Stimulated activated CD4-positive, alpha-beta T cell treated with anti-CD3 and anti-CD28 coated beads, TNF-alpha, amount 100 ng/mL, for 48 hours (primary cell): ENCODE data around the gene TKTL2.
"Not testable (repeated sequence)": the region's sequence is repeated elsewhere in the genome, so short reads cannot be mapped to it uniquely, and the experiment has no call there.

Source experiments
- DNase-seq, 3 donors: peaks; one replicate each; pipeline ENCODE4 v3.0.0-alpha.2; 2020; ENCODE audit warnings: low read depth in 3 of 3

Gene TKTL2

GRCh38 chr4:163447023-163447422 lies 26.5 kb downstream of the TKTL2 start:
- not testable (repeated sequence) for DNase-seq

GRCh38 chr4:163440040-163440439 lies 33.5 kb downstream of the TKTL2 start:
- no peak for DNase-seq
